Gastroesophageal sphincter (tissue), 4 donors: ENCODE results near the gene PRUNE2. TPM values are rescaled to one million over a fixed set of nuclear protein-coding genes. Genes with fewer than 3 reads are reported as not detected.
A peak's percentile ranks its signal among the peaks of the same experiment; 100 is the strongest.

Source experiments
- ATAC-seq: fragments of 150-250 bp; one replicate; pipeline ENCODE4 v1.9.1; 2016; ENCODE audit warnings: mild to moderate bottlenecking, moderate library complexity
- H3K27ac ChIP-seq, 4 donors: fragments of 200-600 bp; sonication (generic) in 3 of 4; 1 replicate in 3 of 4; 2 replicates in 1 of 4; pipeline ENCODE4 v1.5.1; 2016 to 2019
- H3K27me3 ChIP-seq: fragments of 200-600 bp; sonication (generic); one replicate; pipeline ENCODE4 v1.5.1; 2019
- H3K36me3 ChIP-seq, 2 donors: fragments of 200-600 bp; sonication (generic); one replicate each; pipeline ENCODE4 v1.5.1; 2019; ENCODE audit warnings: control low read depth in 1 of 2
- H3K4me1 ChIP-seq, 3 donors: fragments of 200-600 bp; sonication (generic); 1 replicate in 2 of 3; 2 replicates in 1 of 3; pipeline ENCODE4 v1.5.1; 2016 to 2019; ENCODE audit warnings: control low read depth in 2 of 3
- H3K4me3 ChIP-seq, 2 donors: fragments of 200-600 bp; sonication (generic); one replicate each; pipeline ENCODE4 v1.5.1; 2019; ENCODE audit warnings: mild to moderate bottlenecking in 1 of 2, moderate library complexity in 1 of 2
- H3K9me3 ChIP-seq, 3 donors: fragments of 200-600 bp; sonication (generic); one replicate each; pipeline ENCODE4 v1.5.1; 2017 to 2019; ENCODE audit warnings: control low read depth in 2 of 3
- EP300 ChIP-seq: sonication (generic); formaldehyde crosslinking; IDR thresholded peaks from one replicate; pipeline ENCODE4 v1.6.1; 2017; ENCODE audit warnings: antibody characterized with exemption, mild to moderate bottlenecking
- POLR2A ChIP-seq, 2 donors: fragments of 450-650 bp; IDR thresholded peaks; one replicate each; pipeline ENCODE4 v1.6.1; 2017; ENCODE audit warnings: antibody characterized with exemption in 2 of 2, mild to moderate bottlenecking in 2 of 2, moderate library complexity in 1 of 2
- POLR2AphosphoS5 ChIP-seq: sonication (generic); formaldehyde crosslinking; IDR thresholded peaks from one replicate; pipeline ENCODE4 v1.6.1; 2017; ENCODE audit warnings: antibody characterized with exemption
- WGBS, 2 donors: methylation state at CpG; one replicate each; pipeline ENCODE4 v1.1.5; 2018; ENCODE audit warnings: low coverage in 1 of 2; 5-methylcytosine and 5-hydroxymethylcytosine counted together
- total RNA-seq, 4 donors: library from RNA; depleted of rRNA; stranded (reverse); fragments of >200 nt; gene quantifications; one replicate each; pipeline ENCODE4 v1.1.0, GENCODE V29; 2016
- TF ChIP-seq, protein P1 (sequence below), 4 experiments: fragments of 200-600 bp in 2 of 4; fragments of 450-650 bp in 2 of 4; sonication (generic) in 1 of 4; IDR thresholded peaks; one replicate each; pipeline ENCODE4 v1.5.1; 2017 to 2019; ENCODE audit warnings: antibody characterized with exemption in 4 of 4, mild to moderate bottlenecking in 2 of 4, moderate library complexity in 2 of 4

The PRUNE2 gene
- total RNA-seq, 4 donors from 2014 or later: 561 to 930 (median 763) TPM

DNA sequence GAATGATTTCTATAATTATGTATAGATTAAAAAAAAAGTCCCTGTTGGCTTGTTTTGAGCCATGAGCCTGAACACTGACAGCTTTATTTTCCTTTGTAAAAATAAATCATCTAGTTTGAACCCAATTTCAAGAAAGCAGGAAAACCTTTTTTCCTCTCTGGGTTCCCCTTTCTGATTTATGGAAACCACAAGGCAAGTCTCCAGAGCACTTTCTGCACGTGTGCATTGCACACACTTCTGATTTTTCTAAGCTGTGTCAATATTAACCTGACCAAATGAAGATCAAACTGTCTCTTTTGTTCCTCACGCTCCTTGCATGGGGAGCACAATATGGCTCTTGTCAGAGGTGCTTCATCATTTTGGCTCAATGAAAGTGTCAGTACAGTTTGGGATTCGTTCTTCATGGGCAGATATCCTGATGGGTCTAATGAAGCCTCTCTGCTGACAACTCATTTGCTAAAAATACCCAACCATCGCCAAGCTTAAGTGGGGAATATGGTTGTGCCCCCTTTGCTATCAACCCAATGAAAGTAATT, 180.8 kb downstream of the PRUNE2 start:
- Histone ChIP-seq H3K27me3 (no peaks in the 10 kb centered on the region), H3K36me3 (peaks cover 0 to 7% of the 10 kb centered on the region in 2 donors), H3K27ac (no peak overlapping the region), H3K9me3 (no peaks in the 10 kb centered on the region), H3K4me3 (no peak overlapping the region), H3K4me1 (peaks cover 0 to 33% (median 0%) of the 10 kb centered on the region in 3 donors)
- TF ChIP-seq, protein P1, sequence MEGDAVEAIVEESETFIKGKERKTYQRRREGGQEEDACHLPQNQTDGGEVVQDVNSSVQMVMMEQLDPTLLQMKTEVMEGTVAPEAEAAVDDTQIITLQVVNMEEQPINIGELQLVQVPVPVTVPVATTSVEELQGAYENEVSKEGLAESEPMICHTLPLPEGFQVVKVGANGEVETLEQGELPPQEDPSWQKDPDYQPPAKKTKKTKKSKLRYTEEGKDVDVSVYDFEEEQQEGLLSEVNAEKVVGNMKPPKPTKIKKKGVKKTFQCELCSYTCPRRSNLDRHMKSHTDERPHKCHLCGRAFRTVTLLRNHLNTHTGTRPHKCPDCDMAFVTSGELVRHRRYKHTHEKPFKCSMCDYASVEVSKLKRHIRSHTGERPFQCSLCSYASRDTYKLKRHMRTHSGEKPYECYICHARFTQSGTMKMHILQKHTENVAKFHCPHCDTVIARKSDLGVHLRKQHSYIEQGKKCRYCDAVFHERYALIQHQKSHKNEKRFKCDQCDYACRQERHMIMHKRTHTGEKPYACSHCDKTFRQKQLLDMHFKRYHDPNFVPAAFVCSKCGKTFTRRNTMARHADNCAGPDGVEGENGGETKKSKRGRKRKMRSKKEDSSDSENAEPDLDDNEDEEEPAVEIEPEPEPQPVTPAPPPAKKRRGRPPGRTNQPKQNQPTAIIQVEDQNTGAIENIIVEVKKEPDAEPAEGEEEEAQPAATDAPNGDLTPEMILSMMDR (IDR thresholded peaks at IDR 0.05): no peak
- TF ChIP-seq EP300 (no peak), POLR2AphosphoS5 (no peak)
- no peak for ATAC-seq
- 58 to 61% methylated on average over 4 of the region's 4 CpGs for WGBS, 2 donors

DNA sequence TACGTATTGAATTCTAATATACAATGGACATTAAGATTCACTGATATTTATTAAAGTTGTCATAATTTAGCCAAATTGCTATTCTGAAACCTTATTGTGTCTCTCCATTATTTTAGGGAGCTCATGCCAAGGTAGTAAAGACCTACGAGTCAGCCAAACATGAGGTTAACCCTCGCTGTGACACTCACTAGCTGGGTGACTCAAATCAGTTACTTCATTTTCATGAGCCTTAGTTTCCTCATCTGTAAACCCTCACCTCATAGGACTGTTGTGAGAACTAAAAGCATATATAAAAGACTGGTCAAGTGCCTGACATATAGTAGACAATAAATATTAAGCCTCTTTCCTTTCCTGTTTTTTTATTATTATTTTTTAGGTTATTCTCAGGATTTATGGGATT, 185.7 kb downstream of the PRUNE2 start:
- no peak for TF ChIP-seq POLR2AphosphoS5
- TF ChIP-seq, protein P1 (IDR thresholded peaks at IDR 0.05): no peak
- Histone ChIP-seq H3K4me3 (no peak overlapping the region), H3K36me3 (peaks cover 0 to under 1% of the 10 kb centered on the region in 2 donors), H3K27me3 (no peaks in the 10 kb centered on the region), H3K9me3 (no peaks in the 10 kb centered on the region), H3K4me1 (peaks cover 0 to 24% (median 9%) of the 10 kb centered on the region in 3 donors), H3K27ac (no peak overlapping the region)
- 65 to 68% methylated on average over 3 of the region's 3 CpGs for WGBS, 2 donors
- ATAC-seq: no peak

DNA sequence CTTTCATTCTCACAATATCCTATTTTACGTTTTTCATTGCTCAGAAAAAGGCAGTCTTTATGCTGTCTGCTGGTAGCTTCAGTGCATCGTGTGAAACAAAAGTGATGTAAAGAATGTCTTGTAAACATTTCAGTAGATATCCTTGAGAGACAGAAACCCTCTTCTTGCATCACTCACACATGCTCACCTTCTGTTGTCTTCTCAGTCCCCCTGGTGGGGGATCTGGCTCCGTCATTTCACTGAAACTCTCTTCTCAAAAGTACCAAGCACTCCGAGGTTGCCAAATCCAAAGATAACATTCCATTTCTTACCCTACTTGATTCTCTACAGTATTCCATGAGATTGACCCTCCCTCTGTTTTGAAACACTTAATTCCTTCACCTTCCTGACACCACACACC, 187.7 kb downstream of the PRUNE2 start:
- no peak for TF ChIP-seq POLR2AphosphoS5
- no peak for TF ChIP-seq POLR2A (IDR thresholded peaks at IDR 0.05)
- TF ChIP-seq, protein P1 (IDR thresholded peaks at IDR 0.05): no peak
- no peak for TF ChIP-seq EP300
- WGBS, 2 donors: 59 to 67% methylated on average over 3 to 4 of the region's 4 CpGs
- H3K27me3 ChIP-seq: no peaks in the 10 kb centered on the region
- H3K27ac ChIP-seq: peak overlapping the region in 1 of 4 donors; percentile 22
- H3K36me3 ChIP-seq: peaks cover 0 to 8% of the 10 kb centered on the region in 2 donors
- ATAC-seq: no peak
- H3K9me3 ChIP-seq: no peaks in the 10 kb centered on the region
- H3K4me1 ChIP-seq: peaks cover 0 to 23% (median 9%) of the 10 kb centered on the region in 3 donors
- no peak overlapping the region for H3K4me3 ChIP-seq

DNA sequence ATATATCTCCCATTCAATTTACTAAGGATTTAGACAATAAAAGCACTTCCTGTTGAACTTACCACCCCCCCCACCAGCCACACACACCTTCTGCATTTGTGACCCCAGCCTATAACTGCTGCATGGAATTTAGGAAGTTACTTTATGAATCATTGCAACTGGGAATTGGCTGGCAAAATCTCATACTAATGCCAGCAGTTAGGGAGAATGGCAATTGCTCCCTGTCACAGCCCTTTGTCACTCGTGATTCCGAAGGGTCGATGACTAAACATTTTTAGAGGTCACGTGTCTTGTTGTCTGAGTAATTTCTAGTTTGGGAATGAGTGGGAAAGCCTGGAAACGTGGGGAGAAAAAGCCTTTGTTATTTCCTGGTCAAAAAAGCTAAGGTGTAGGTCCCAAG, 188.3 kb downstream of the PRUNE2 start:
- WGBS, 2 donors: 21 to 28% methylated on average over 2 to 5 of the region's 5 CpGs
- Histone ChIP-seq H3K27me3 (no peaks in the 10 kb centered on the region), H3K4me1 (peaks cover 0 to 23% (median 9%) of the 10 kb centered on the region in 3 donors), H3K36me3 (peaks cover 0 to 13% of the 10 kb centered on the region in 2 donors), H3K9me3 (no peaks in the 10 kb centered on the region), H3K4me3 (no peak overlapping the region), H3K27ac (peak overlapping the region in 2 of 4 donors; percentile 14 to 22)
- TF ChIP-seq POLR2AphosphoS5 (peak; percentile 68), EP300 (no peak)
- TF ChIP-seq, protein P1 (IDR thresholded peaks at IDR 0.05): no peak
- no peak for ATAC-seq

DNA sequence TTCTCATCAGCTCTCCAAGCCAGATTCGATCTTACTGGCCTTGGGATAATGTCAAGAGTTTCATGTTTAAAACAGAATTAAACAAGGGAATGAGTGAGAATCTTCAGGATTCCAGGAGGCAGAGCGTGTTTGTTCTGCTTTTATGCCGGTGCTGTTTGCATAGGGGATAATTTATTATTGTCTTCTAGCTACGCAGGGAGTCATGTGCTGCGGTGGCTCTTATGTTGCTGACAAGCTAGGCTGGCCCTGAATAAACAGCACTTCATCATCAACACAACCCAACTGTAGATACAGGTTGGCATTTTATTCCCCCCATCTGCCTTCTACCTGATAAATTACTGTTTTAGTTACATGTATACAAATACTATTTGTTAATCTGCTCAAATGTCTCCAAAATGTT, 188.7 kb downstream of the PRUNE2 start:
- Histone ChIP-seq H3K4me3 (no peak overlapping the region), H3K4me1 (peaks cover 0 to 23% (median 9%) of the 10 kb centered on the region in 3 donors), H3K27me3 (no peaks in the 10 kb centered on the region), H3K9me3 (no peaks in the 10 kb centered on the region), H3K36me3 (peaks cover 0 to 17% of the 10 kb centered on the region in 2 donors), H3K27ac (peak overlapping the region in 2 of 4 donors; percentile 14 to 22)
- TF ChIP-seq POLR2AphosphoS5 (no peak), POLR2A (IDR thresholded peaks at IDR 0.05) (no peak), EP300 (no peak)
- TF ChIP-seq, protein P1 (IDR thresholded peaks at IDR 0.05): no peak
- no peak for ATAC-seq
- WGBS, 2 donors: 30 to 35% methylated on average over 5 of the region's 5 CpGs
